Thoracic aorta (tissue), 2 donors: ENCODE measurements around the gene HSPB9. TPM values are rescaled to one million over a fixed set of nuclear protein-coding genes. Genes with fewer than 3 reads are reported as not detected.

Experiments used
- ATAC-seq: fragments of 150-250 bp; one replicate; pipeline ENCODE4 v1.8.0; 2017; ENCODE audit warnings: low read depth; ENCODE audit not compliant: insufficient number of reproducible peaks, low FRiP score
- DNase-seq: peaks from one replicate; pipeline ENCODE4 v3.0.0-alpha.2; 2020; ENCODE audit warnings: low spot score
- H3K27ac ChIP-seq, 2 donors: fragments of 200-600 bp; sonication (generic); 1 replicate in 1 of 2; 2 replicates in 1 of 2; pipeline ENCODE4 v1.5.1; 2016; ENCODE audit warnings: mild to moderate bottlenecking in 2 of 2, moderate library complexity in 2 of 2
- H3K27me3 ChIP-seq: fragments of 200-600 bp; sonication (generic); replicated peaks from 2 replicates; pipeline ENCODE4 v1.6.0; 2016; ENCODE audit warnings: mild to moderate bottlenecking; ENCODE audit not compliant: insufficient read depth
- H3K36me3 ChIP-seq: fragments of 200-600 bp; sonication (generic); one replicate; pipeline ENCODE4 v1.5.1; 2016
- H3K4me1 ChIP-seq, 2 donors: fragments of 200-600 bp; sonication (generic); 1 replicate in 1 of 2; 2 replicates in 1 of 2; pipeline versions ENCODE4 v1.5.1 to v1.6.0; 2016; ENCODE audit warnings: low read depth in 2 of 2, mild to moderate bottlenecking in 1 of 2; ENCODE audit not compliant: control insufficient read depth in 1 of 2
- H3K4me3 ChIP-seq: fragments of 200-600 bp; sonication (generic); 2 replicates; pipeline ENCODE4 v1.5.1; 2016; ENCODE audit warnings: mild to moderate bottlenecking
- H3K9me3 ChIP-seq: fragments of 200-600 bp; sonication (generic); 2 replicates; pipeline ENCODE4 v1.5.1; 2016
- total RNA-seq, 2 donors: library from RNA; depleted of rRNA; stranded (reverse); fragments of >200 nt; gene quantifications; one replicate each; pipeline versions ENCODE4 v1.1.0 to v1.2.3, GENCODE V29; 2016
- TF ChIP-seq, protein P1 (sequence below): fragments of 200-600 bp; sonication (generic); IDR thresholded peaks from one replicate; pipeline ENCODE4 v1.5.1; 2019; ENCODE audit warnings: antibody characterized with exemption

The HSPB9 gene
- total RNA-seq, 2 donors from 2014 or later: not detected

DNA sequence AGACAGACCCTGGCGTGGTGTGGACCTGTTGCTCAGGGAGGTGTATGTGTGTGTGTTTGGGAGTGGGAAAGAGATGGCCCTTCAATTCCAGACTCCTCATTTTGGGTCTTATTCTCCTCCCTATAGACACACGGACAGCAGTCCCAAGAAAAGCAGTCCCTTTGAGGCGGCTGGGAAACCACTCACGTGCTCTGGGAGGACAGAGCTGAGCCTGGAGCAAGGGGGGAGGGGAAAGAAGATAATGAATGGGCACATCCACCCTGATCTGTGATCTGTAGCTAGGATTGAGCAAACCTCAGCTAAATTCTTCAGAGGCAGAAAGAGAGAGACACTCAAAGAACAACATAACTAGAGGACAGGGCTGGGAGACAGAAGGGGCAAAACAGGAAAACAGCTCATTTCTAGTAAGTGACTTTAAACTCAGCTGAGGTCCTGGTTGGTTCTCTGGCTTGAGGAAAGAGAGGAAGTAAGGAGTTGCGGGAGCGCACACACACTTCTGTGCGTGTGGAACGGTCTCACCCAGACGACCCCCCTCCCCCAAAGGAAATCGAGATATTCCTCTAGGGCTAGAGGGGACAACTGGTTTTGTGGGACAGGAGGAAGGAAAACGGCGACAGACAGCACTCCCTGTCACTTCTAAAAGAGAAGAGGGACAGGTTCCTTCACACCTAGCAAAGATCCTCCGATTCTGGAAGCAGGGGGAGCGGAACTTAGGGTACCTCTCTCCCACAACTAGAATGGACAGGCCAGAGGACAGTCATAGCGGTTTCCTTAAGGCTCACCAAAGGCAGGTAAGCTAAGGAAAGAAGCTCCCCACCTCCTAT is 31.5 kb downstream of the HSPB9 start:
- no peaks in the 10 kb centered on the region for H3K27me3 ChIP-seq
- ATAC-seq (peak; percentile 27), DNase-seq (no peak)
- TF ChIP-seq, protein P1, sequence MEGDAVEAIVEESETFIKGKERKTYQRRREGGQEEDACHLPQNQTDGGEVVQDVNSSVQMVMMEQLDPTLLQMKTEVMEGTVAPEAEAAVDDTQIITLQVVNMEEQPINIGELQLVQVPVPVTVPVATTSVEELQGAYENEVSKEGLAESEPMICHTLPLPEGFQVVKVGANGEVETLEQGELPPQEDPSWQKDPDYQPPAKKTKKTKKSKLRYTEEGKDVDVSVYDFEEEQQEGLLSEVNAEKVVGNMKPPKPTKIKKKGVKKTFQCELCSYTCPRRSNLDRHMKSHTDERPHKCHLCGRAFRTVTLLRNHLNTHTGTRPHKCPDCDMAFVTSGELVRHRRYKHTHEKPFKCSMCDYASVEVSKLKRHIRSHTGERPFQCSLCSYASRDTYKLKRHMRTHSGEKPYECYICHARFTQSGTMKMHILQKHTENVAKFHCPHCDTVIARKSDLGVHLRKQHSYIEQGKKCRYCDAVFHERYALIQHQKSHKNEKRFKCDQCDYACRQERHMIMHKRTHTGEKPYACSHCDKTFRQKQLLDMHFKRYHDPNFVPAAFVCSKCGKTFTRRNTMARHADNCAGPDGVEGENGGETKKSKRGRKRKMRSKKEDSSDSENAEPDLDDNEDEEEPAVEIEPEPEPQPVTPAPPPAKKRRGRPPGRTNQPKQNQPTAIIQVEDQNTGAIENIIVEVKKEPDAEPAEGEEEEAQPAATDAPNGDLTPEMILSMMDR: no peak
- H3K36me3 ChIP-seq: no peaks in the 10 kb centered on the region
- H3K9me3 ChIP-seq: no peaks in the 10 kb centered on the region
- peak overlapping the region; percentile 97 for H3K4me3 ChIP-seq
- peak overlapping the region; percentile 75 to 83 for H3K27ac ChIP-seq
- peaks cover 19 to 43% of the 10 kb centered on the region in 2 donors for H3K4me1 ChIP-seq

DNA sequence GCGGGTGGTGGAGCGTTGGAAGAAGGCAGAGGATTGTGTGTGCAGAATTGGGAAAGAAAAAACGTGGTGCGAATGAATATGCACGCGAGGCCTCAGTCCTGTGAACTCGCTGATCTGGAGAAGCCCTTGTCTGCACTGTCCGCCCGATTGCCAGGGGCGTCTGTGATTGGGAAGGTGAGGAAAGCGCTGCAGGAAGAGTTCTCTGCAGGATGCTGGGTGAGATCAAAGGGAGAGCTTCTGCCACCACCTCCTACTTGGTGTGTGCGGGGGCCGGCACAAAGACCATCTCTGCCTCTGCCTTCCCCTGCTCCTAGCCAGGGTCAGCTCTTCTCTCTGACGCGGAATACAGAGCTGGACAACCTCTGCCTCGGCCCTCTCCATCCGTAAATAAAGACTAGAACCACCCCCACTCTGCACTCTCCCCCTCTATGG is 33.0 kb downstream of the HSPB9 start:
- H3K9me3 ChIP-seq: no peaks in the 10 kb centered on the region
- DNase-seq (no peak), ATAC-seq (no peak)
- no peak overlapping the region for H3K27ac ChIP-seq
- no peaks in the 10 kb centered on the region for H3K36me3 ChIP-seq
- H3K4me3 ChIP-seq: peak overlapping the region; percentile 97
- peaks cover 19 to 33% of the 10 kb centered on the region in 2 donors for H3K4me1 ChIP-seq
- TF ChIP-seq, protein P1: no peak
- H3K27me3 ChIP-seq: no peaks in the 10 kb centered on the region

DNA sequence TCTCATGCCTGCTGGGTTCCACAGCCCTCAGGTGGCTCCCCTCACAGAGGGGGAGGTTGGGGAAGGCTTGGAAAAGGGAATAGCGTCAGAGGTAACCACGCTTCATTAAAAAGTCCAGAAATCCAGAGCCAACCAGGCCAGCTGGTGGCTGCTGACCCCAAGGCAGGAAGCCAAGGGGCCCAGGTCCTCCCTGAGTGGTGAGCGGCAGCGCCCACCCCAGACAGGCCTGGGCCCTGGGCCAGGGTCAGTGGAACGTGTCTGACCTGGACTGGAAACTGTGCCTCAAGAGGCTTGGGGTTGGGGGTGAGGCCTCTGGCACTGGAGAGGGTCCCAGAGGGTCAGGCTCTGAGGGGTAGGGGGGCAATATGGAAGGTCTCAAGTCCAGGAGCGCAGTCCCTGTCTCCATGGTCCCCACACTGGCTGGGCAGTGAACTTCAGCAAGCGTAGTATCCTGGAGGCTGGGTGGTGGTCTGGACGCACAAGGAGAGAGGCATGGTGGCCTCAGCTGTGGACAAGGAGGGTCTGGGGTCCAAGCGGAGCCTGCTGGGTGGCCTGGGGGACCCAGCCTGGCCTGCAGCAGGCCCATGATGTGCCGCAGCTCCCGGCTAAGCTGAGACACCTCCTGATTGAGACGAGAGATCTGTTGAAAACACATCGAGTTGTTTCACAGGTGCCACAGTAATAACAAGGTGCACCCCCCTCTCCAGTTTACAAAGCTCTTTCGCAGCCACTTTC is 37.4 kb downstream of the HSPB9 start:
- H3K36me3 ChIP-seq: no peaks in the 10 kb centered on the region
- TF ChIP-seq, protein P1: no peak
- H3K4me1 ChIP-seq: peaks cover 0 to 5% of the 10 kb centered on the region in 2 donors
- H3K27ac ChIP-seq: no peak overlapping the region
- ATAC-seq: no peak
- DNase-seq: no peak
- H3K9me3 ChIP-seq: no peaks in the 10 kb centered on the region
- H3K27me3 ChIP-seq: no peaks in the 10 kb centered on the region
- no peak overlapping the region for H3K4me3 ChIP-seq

DNA sequence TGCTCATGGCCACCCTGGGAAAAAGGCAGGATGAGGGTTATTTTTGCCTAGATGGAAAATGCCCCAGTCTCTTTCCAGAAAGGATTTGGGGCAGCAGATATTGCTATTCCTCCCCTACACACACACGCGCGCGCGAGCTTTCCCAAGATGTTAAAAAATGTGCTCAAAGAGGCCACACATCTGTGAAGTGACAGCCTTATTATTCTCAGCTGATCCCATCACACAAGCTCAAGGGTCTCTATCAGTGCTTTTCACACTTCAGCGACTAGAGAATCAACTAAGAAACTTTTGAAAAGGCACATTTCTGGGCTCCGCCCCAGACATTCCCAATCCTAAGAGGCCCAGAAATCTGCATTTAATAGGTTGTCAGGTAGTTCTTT is 37.9 kb downstream of the HSPB9 start:
- no peaks in the 10 kb centered on the region for H3K27me3 ChIP-seq
- DNase-seq (no peak), ATAC-seq (no peak)
- TF ChIP-seq, protein P1: no peak
- H3K9me3 ChIP-seq: no peaks in the 10 kb centered on the region
- H3K27ac ChIP-seq: no peak overlapping the region
- H3K4me1 ChIP-seq: peaks cover 0 to 2% of the 10 kb centered on the region in 2 donors
- no peaks in the 10 kb centered on the region for H3K36me3 ChIP-seq
- H3K4me3 ChIP-seq: no peak overlapping the region

DNA sequence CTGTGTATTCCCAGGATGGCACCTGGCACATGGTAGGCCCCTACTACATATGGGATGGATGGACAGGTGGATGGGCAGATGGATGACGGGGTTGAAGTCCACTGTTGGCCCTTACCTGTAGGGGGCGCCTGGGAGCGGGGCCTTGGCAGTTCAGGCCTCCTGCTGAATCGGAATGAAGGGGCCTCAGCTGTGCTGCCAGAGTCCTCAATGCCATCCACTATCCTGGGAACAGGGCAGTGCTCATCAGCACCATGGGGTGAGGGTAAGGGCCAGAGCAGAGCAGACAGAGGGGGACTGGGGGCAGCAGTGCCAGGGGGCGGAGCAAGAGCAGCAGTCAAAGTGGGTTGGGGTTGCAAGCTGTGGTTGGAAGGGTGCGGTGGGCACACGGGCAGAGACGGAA is 40.5 kb downstream of the HSPB9 start:
- ATAC-seq: no peak

More for the DNA sequence above, 40.5 kb downstream of the HSPB9 start:
- Histone ChIP-seq H3K4me1 (no peaks in the 10 kb centered on the region), H3K9me3 (no peaks in the 10 kb centered on the region), H3K36me3 (no peaks in the 10 kb centered on the region), H3K4me3 (no peak overlapping the region), H3K27ac (no peak overlapping the region), H3K27me3 (no peaks in the 10 kb centered on the region)
- TF ChIP-seq, protein P1: no peak
- no peak for DNase-seq
